H1 (cell line): ENCODE results near the gene LTA4H.

Source experiments
- BACH1 ChIP-seq: IDR thresholded peaks from 2 replicates; pipeline ENCODE4 v1.6.1; 2012; ENCODE audit warnings: low read length, improper control_type of control experiment
- CEBPB ChIP-seq: IDR thresholded peaks from 2 replicates; pipeline ENCODE4 v1.6.1; 2012; ENCODE audit warnings: low read depth, low read length
- EZH2 ChIP-seq: fragments of 200-600 bp; sonication (generic); IDR thresholded peaks from 2 replicates; pipeline ENCODE4 v1.7.1; 2012; ENCODE audit warnings: low read depth, mild to moderate bottlenecking, moderate library complexity, low read length, inconsistent platforms; ENCODE audit not compliant: severe bottlenecking
- FOSL1 ChIP-seq: IDR thresholded peaks from 2 replicates; pipeline ENCODE4 v1.6.1; 2011; ENCODE audit warnings: mild to moderate bottlenecking, low read depth, low read length, moderate library complexity; ENCODE audit not compliant: insufficient read depth
- JUND ChIP-seq: IDR thresholded peaks from 2 replicates; pipeline ENCODE4 v1.6.1; 2011; ENCODE audit warnings: mild to moderate bottlenecking, improper control_type of control experiment, low read length
- POLR2A ChIP-seq, 2 experiments: IDR thresholded peaks; 1 replicate in 1 of 2; 2 replicates in 1 of 2; pipeline ENCODE4 v1.6.1; 2011; ENCODE audit warnings: low read depth in 2 of 2, low read length in 2 of 2, mild to moderate bottlenecking in 2 of 2; ENCODE audit errors: control extremely low read depth in 1 of 2
- POLR2AphosphoS5 ChIP-seq: IDR thresholded peaks from 2 replicates; pipeline ENCODE4 v1.6.1; 2011; ENCODE audit warnings: low read depth, low read length
- SAP30 ChIP-seq: fragments of 300-600 bp; sonication (generic); IDR thresholded peaks from 2 replicates; pipeline ENCODE4 v1.7.1; 2012; ENCODE audit warnings: low read length, moderate library complexity, mild to moderate bottlenecking, inconsistent platforms; ENCODE audit not compliant: insufficient read depth, insufficient replicate concordance
- SIN3A ChIP-seq, 2 experiments: IDR thresholded peaks in 1 of 2; conservative IDR thresholded peaks in 1 of 2; 2 replicates each; pipeline ENCODE4 v1.6.1; 2011 to 2012; ENCODE audit warnings: low read length in 2 of 2, improper control_type of control experiment in 1 of 2, low read depth in 1 of 2, mild to moderate bottlenecking in 1 of 2
- SUZ12 ChIP-seq: fragments of 200-600 bp; sonication (generic); IDR thresholded peaks from 2 replicates; pipeline ENCODE4 v1.6.1; 2012; ENCODE audit warnings: mild to moderate bottlenecking, inconsistent platforms, low read length, moderate library complexity, mixed read lengths
- TF ChIP-seq, protein P1 (sequence below), 3 experiments: IDR thresholded peaks; 1 replicate in 2 of 3; 2 replicates in 1 of 3; pipeline versions ENCODE4 v1.5.1 to v1.6.1; 2011; ENCODE audit warnings: low read length in 3 of 3, mild to moderate bottlenecking in 3 of 3, inconsistent platforms in 2 of 3, low read depth in 1 of 3, moderate library complexity in 1 of 3; ENCODE audit not compliant: insufficient read depth in 1 of 3; ENCODE audit errors: control extremely low read depth in 1 of 3

DNA sequence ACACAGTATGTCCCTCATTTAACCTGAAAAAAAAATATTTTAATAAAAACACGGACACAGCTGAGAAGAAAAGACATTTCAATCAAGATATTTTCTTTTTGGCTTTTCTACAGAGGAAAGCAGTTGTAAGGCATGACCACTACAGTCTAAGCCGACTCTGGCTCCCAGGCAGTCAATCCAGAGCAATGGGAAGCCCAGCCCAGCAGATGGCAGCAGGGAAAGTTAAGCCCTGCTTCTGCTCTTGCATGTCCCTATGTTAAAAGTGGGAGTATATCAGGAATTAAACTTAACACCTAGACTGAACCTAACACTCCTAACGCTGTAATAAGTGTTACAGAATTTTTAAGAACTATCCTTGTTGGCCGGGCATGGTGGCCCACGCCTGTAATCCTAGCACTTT lies 19.7 kb downstream of the LTA4H start:
- TF ChIP-seq POLR2A (IDR thresholded peaks at IDR 0.05; ENCODE audit: control extremely low read depth in 1 of 2, low read depth in 2 of 2, low read length in 2 of 2) (no peak), POLR2AphosphoS5 (no peak), SAP30 (no peak), FOSL1 (no peak), EZH2 (no peak), BACH1 (no peak), SIN3A (conservative IDR thresholded peaks at IDR 0.05 in 1 of 2, IDR thresholded peaks at IDR 0.05 in 1 of 2; ENCODE audit: low read depth in 1 of 2, low read length in 2 of 2) (no peak), CEBPB (no peak), JUND (no peak), SUZ12 (no peak)
- TF ChIP-seq, protein P1, sequence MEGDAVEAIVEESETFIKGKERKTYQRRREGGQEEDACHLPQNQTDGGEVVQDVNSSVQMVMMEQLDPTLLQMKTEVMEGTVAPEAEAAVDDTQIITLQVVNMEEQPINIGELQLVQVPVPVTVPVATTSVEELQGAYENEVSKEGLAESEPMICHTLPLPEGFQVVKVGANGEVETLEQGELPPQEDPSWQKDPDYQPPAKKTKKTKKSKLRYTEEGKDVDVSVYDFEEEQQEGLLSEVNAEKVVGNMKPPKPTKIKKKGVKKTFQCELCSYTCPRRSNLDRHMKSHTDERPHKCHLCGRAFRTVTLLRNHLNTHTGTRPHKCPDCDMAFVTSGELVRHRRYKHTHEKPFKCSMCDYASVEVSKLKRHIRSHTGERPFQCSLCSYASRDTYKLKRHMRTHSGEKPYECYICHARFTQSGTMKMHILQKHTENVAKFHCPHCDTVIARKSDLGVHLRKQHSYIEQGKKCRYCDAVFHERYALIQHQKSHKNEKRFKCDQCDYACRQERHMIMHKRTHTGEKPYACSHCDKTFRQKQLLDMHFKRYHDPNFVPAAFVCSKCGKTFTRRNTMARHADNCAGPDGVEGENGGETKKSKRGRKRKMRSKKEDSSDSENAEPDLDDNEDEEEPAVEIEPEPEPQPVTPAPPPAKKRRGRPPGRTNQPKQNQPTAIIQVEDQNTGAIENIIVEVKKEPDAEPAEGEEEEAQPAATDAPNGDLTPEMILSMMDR (IDR thresholded peaks at IDR 0.05; ENCODE audit: control extremely low read depth in 1 of 3, insufficient read depth in 1 of 3, low read depth in 1 of 3, low read length in 3 of 3), result peak; percentile 42 to 52 (median 50)
